ENCODE results near the gene TBX5.
A peak's percentile ranks its signal among the peaks of the same experiment; 100 is the strongest.

The TBX5 gene

GRCh38 chr12:114411071-114411837 is 5.3 kb upstream of the TBX5 start:
- TF ChIP-seq, protein P1, sequence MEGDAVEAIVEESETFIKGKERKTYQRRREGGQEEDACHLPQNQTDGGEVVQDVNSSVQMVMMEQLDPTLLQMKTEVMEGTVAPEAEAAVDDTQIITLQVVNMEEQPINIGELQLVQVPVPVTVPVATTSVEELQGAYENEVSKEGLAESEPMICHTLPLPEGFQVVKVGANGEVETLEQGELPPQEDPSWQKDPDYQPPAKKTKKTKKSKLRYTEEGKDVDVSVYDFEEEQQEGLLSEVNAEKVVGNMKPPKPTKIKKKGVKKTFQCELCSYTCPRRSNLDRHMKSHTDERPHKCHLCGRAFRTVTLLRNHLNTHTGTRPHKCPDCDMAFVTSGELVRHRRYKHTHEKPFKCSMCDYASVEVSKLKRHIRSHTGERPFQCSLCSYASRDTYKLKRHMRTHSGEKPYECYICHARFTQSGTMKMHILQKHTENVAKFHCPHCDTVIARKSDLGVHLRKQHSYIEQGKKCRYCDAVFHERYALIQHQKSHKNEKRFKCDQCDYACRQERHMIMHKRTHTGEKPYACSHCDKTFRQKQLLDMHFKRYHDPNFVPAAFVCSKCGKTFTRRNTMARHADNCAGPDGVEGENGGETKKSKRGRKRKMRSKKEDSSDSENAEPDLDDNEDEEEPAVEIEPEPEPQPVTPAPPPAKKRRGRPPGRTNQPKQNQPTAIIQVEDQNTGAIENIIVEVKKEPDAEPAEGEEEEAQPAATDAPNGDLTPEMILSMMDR (IDR thresholded peaks at IDR 0.05): no peak
- no peaks in the 10 kb centered on the region for H3K79me2 ChIP-seq
- no peaks in the 10 kb centered on the region for H3K4me1 ChIP-seq
- no peak overlapping the region for H2AFZ ChIP-seq
- H3K27me3 ChIP-seq (ENCODE audit: control insufficient read depth, insufficient read depth, low read length): peaks cover 9% of the 10 kb centered on the region
- H3K9me3 ChIP-seq (ENCODE audit: control insufficient read depth, low read length): no peaks in the 10 kb centered on the region
- no peak overlapping the region for H3K4me2 ChIP-seq (ENCODE audit: low read length)
- H3K27ac ChIP-seq: no peak overlapping the region
- no peak overlapping the region for H3K9ac ChIP-seq
- no peaks in the 10 kb centered on the region for H3K36me3 ChIP-seq (ENCODE audit: control insufficient read depth, insufficient read depth, low read length)
- H3K4me3 ChIP-seq (ENCODE audit: low read depth, low read length): no peak overlapping the region

DNA sequence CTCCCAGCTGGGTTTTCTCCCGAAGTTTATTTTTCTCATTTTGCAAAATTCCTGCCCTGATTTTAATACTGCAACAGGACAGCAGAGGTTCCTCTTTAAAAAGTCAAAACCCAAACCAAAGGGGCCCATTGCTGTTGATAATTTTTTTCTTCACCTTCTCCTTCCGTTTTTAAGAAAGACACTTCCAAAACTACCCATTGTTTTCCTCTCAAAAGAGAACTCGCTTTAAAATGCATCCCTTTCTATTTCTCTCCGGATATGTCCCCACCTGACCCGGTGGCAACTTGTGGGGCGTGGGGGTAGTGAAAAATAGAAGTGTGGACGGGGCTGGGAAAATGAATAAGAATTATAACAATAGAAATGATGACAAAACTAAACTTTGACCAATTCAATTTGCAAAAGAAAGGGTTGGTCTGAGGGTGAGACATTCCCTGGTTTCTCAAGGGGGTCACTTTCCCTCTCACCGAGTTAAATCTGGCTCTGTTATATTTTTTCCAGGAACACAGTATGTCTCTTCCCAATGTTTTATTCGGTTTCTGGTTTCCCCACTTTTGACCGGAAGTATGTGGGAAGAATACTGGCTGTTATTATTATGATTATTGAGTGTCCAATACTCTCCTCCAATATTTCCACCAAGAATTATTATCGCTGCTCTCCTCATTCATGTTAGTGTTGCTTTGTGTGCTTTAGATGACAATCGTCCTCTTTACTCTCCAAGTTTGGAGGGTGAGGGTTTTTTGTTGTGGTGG is 4.1 kb upstream of the TBX5 start:
- Histone ChIP-seq H3K4me2 (ENCODE audit: low read length) (peak overlapping the region; percentile 79), H3K4me1 (no peaks in the 10 kb centered on the region), H3K9ac (no peak overlapping the region), H3K27me3 (ENCODE audit: control insufficient read depth, insufficient read depth, low read length) (peaks cover 9% of the 10 kb centered on the region), H3K9me3 (ENCODE audit: control insufficient read depth, low read length) (no peaks in the 10 kb centered on the region), H3K27ac (no peak overlapping the region), H3K36me3 (ENCODE audit: control insufficient read depth, insufficient read depth, low read length) (no peaks in the 10 kb centered on the region), H2AFZ (peak overlapping the region; percentile 57), H3K4me3 (ENCODE audit: low read depth, low read length) (peak overlapping the region; percentile 50), H3K79me2 (no peaks in the 10 kb centered on the region)
- TF ChIP-seq, protein P1 (IDR thresholded peaks at IDR 0.05): no peak

DNA sequence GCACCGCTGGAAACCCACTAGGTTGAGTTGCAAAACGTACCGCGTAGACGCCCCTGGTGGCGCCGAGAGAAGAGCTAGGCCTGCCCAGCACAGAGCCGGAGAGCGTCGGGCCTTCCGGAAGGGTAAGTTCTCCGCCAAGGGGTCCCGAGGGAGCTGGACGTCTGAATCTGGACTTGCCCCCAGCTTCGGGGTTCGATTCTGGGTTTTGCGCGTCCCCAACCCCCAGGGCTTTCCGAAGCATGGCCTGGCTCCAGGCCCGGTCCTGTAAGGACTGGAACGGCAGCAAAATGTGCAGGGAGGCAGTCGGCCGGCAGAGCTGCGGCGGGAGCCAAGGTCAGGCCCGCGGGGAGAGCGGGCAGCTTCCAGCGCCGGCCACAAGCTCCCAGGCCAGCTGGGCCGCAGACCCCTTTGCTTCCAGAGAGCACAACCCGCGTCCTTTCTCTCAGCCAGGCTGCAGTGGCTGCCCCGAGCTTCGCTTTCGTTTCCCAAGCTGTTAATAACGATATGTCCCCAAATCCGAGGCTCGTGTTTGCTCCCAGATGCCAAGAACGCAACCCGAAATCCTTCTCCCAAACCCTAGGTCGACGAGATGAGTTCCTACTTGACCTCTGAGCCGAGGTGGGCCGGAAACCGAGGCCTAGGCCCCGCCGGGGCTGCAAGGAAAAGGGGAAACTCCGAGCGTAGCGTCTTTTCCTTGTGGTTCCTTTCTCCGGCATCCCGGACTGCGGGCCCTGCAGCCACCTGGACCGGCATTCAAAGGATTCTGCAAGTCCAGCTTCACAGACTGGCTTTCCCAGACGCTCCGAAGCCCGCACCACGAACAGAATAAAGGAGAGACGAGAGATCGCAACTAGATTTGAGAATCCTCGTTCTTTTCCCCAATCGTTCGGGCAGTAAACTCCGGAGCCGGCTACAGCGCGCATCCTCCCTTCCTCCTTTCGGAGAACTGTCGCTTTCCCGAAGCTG is 3.2 kb upstream of the TBX5 start:
- no peaks in the 10 kb centered on the region for H3K79me2 ChIP-seq
- TF ChIP-seq, protein P1 (IDR thresholded peaks at IDR 0.05): no peak
- no peak overlapping the region for H3K27ac ChIP-seq
- H3K4me3 ChIP-seq (ENCODE audit: low read depth, low read length): peak overlapping the region; percentile 50
- H3K9me3 ChIP-seq (ENCODE audit: control insufficient read depth, low read length): no peaks in the 10 kb centered on the region
- peak overlapping the region; percentile 57 for H2AFZ ChIP-seq
- H3K4me1 ChIP-seq: no peaks in the 10 kb centered on the region
- H3K9ac ChIP-seq: no peak overlapping the region
- H3K4me2 ChIP-seq (ENCODE audit: low read length): peak overlapping the region; percentile 79
- H3K36me3 ChIP-seq (ENCODE audit: control insufficient read depth, insufficient read depth, low read length): no peaks in the 10 kb centered on the region
- H3K27me3 ChIP-seq (ENCODE audit: control insufficient read depth, insufficient read depth, low read length): peaks cover 9% of the 10 kb centered on the region

- Histone ChIP-seq H3K4me3 (ENCODE audit: low read depth, low read length) (peak overlapping the region; percentile 50), H2AFZ (no peak overlapping the region)
- TF ChIP-seq, protein P1 (IDR thresholded peaks at IDR 0.05): no peak
Observed at GRCh38 chr12:114408471-114408885, 2.5 kb upstream of the TBX5 start.

More at GRCh38 chr12:114408471-114408885, 2.5 kb upstream of the TBX5 start:
- Histone ChIP-seq H3K79me2 (no peaks in the 10 kb centered on the region), H3K27ac (no peak overlapping the region), H3K9me3 (ENCODE audit: control insufficient read depth, low read length) (no peaks in the 10 kb centered on the region), H3K4me1 (no peaks in the 10 kb centered on the region), H3K9ac (no peak overlapping the region), H3K36me3 (ENCODE audit: control insufficient read depth, insufficient read depth, low read length) (no peaks in the 10 kb centered on the region), H3K4me2 (ENCODE audit: low read length) (peak overlapping the region; percentile 79), H3K27me3 (ENCODE audit: control insufficient read depth, insufficient read depth, low read length) (peaks cover 12% of the 10 kb centered on the region)

Measured in parathyroid adenoma (tissue), 2 donors.